ENCODE data around the gene GNAO1.

DNA sequence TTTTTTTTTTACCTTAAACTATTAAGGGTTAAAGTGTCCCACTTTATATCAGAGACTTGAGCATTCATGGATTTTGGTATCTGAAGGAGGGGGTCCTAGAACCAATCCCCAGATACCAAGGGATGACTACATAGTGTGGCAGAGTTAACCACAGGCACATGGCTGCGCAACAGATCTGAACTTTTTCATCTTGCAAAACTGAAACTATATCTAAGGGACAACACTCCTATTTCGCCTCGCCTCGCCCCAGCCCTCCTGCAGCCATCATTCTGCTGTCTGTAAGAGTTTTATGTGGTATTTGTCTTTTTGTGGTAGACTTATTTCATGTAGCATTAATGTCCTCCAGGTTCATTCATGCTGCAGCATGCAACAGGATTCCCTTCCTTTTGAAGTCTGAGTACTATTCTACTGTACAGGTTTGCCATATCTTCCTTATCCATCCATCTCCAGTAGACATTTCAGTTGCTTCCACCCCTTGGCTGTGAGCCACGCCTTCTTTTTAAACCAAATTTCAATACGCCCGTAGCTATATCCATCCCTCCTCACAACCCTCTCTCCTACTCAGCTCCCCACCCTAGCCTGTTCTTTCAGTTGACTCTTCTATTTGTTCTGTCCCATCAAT is 180.8 kb downstream of the GNAO1 start:
- TF ChIP-seq, protein P1, sequence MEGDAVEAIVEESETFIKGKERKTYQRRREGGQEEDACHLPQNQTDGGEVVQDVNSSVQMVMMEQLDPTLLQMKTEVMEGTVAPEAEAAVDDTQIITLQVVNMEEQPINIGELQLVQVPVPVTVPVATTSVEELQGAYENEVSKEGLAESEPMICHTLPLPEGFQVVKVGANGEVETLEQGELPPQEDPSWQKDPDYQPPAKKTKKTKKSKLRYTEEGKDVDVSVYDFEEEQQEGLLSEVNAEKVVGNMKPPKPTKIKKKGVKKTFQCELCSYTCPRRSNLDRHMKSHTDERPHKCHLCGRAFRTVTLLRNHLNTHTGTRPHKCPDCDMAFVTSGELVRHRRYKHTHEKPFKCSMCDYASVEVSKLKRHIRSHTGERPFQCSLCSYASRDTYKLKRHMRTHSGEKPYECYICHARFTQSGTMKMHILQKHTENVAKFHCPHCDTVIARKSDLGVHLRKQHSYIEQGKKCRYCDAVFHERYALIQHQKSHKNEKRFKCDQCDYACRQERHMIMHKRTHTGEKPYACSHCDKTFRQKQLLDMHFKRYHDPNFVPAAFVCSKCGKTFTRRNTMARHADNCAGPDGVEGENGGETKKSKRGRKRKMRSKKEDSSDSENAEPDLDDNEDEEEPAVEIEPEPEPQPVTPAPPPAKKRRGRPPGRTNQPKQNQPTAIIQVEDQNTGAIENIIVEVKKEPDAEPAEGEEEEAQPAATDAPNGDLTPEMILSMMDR (conservative IDR thresholded peaks at IDR 0.05; ENCODE audit: low read depth, low read length) = no peak
- no peak for TF ChIP-seq EZH2 (IDR thresholded peaks at IDR 0.05; ENCODE audit: borderline replicate concordance, low read depth, low read length, poor library complexity, severe bottlenecking)
